ENCODE results near the gene SLC37A3. TPM values are rescaled to one million over a fixed set of nuclear protein-coding genes. Genes with fewer than 3 reads are reported as not detected.

The SLC37A3 gene
- total RNA-seq, 1 donor from 2014 or later: 62.3 TPM

DNA sequence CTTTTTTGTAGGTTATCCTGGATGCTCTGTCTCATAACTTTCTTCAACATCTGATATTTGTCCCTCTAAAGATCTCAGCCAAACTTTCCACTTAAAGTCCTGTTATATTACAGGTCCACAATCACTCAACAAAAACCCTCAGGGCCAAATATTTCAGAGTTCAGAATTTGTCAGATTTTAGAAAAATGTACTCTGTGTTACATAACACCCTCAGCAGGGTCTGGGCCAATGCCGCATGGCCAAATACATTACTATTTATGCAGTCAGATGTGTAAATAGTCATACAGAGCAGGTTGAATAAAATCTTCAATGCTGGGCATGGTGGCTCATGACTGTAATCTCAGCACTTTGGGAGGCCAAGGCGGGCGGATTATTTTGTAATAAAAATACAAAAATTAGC is 17.0 kb upstream of the SLC37A3 start:
- TF ChIP-seq, protein P1, sequence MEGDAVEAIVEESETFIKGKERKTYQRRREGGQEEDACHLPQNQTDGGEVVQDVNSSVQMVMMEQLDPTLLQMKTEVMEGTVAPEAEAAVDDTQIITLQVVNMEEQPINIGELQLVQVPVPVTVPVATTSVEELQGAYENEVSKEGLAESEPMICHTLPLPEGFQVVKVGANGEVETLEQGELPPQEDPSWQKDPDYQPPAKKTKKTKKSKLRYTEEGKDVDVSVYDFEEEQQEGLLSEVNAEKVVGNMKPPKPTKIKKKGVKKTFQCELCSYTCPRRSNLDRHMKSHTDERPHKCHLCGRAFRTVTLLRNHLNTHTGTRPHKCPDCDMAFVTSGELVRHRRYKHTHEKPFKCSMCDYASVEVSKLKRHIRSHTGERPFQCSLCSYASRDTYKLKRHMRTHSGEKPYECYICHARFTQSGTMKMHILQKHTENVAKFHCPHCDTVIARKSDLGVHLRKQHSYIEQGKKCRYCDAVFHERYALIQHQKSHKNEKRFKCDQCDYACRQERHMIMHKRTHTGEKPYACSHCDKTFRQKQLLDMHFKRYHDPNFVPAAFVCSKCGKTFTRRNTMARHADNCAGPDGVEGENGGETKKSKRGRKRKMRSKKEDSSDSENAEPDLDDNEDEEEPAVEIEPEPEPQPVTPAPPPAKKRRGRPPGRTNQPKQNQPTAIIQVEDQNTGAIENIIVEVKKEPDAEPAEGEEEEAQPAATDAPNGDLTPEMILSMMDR (IDR thresholded peaks at IDR 0.05; ENCODE audit: unreplicated experiment): no peak
- Mint-ChIP-seq H3K4me1 (ENCODE audit: low read depth) (peaks cover 21% of the 10 kb centered on the region), H3K27me3 (no peaks in the 10 kb centered on the region), H3K27ac (no peak overlapping the region), H3K9me3 (ENCODE audit: low read depth) (no peaks in the 10 kb centered on the region), H3K4me3 (ENCODE audit: low read depth) (no peak overlapping the region), H3K36me3 (ENCODE audit: insufficient read depth) (peaks cover 17% of the 10 kb centered on the region)
- DNase-seq (ENCODE audit: low spot score, unreplicated experiment): no peak

GRCh38 chr7:140404565-140405065 is 6.3 kb upstream of the SLC37A3 start:
- H3K9me3 Mint-ChIP-seq (ENCODE audit: low read depth): no peaks in the 10 kb centered on the region
- peak overlapping the region; percentile 94 for H3K27ac Mint-ChIP-seq
- H3K4me3 Mint-ChIP-seq (ENCODE audit: low read depth): peak overlapping the region; percentile 87
- peaks cover 13% of the 10 kb centered on the region for H3K4me1 Mint-ChIP-seq (ENCODE audit: low read depth)
- no peaks in the 10 kb centered on the region for H3K27me3 Mint-ChIP-seq
- TF ChIP-seq, protein P1 (IDR thresholded peaks at IDR 0.05; ENCODE audit: unreplicated experiment): no peak
- H3K36me3 Mint-ChIP-seq (ENCODE audit: insufficient read depth): peaks cover 8% of the 10 kb centered on the region
- DNase-seq (ENCODE audit: low spot score, unreplicated experiment): no peak

- TF ChIP-seq, protein P1 (IDR thresholded peaks at IDR 0.05; ENCODE audit: unreplicated experiment): no peak
- no peaks in the 10 kb centered on the region for H3K27me3 Mint-ChIP-seq
- H3K9me3 Mint-ChIP-seq (ENCODE audit: low read depth): no peaks in the 10 kb centered on the region
- DNase-seq (ENCODE audit: low spot score, unreplicated experiment): peak; percentile 34
- peaks cover 13% of the 10 kb centered on the region for H3K4me1 Mint-ChIP-seq (ENCODE audit: low read depth)
- H3K27ac Mint-ChIP-seq: peak within 1 kb of the TSS; percentile 94
- H3K36me3 Mint-ChIP-seq (ENCODE audit: insufficient read depth): peaks cover 8% of the 10 kb centered on the region
- H3K4me3 Mint-ChIP-seq (ENCODE audit: low read depth): peak within 1 kb of the TSS; percentile 87
These were observed 5.7 kb upstream of the SLC37A3 start, which contains the start of gene RAB19 for GRCh38 chr7:140403878-140404564. Gene RAB19, plus strand, starts transcription at chr7:140404058. Its CDS starts 3,589 bp downstream, at chr7:140407647.

DNA sequence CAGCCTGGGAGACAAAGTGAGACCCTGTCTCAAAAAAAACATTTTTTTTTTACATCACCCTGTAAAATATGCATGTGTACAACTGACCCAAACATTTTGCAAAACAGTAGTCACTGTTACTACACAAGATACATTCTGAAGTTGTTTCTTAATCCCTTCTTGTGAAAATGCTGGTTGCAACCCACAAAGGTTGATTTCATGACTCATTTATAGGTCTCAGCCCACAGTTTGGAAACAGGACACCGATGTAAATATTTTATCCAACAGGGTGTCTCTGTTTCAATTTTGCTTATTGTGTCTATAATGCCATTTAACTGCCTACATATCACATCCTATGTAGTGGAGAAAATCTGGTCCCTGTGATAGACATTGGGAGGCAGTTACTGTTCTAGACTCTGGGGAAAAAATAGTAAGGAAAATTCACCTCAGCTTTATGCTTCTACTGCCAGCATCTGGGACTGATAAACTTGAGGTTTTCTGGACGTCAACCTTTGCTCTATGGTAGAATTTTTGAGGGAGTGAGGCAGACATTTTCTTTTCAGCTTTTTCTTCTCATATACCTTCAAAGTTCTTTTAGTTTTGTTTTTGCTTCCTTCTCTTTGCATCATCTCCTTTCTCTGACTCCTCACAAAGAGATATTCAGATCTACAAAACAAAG is 4.0 kb upstream of the SLC37A3 start:
- DNase-seq (ENCODE audit: low spot score, unreplicated experiment): no peak
- H3K27me3 Mint-ChIP-seq: no peaks in the 10 kb centered on the region
- H3K36me3 Mint-ChIP-seq (ENCODE audit: insufficient read depth): peaks cover 1% of the 10 kb centered on the region
- TF ChIP-seq, protein P1 (IDR thresholded peaks at IDR 0.05; ENCODE audit: unreplicated experiment): no peak
- no peaks in the 10 kb centered on the region for H3K9me3 Mint-ChIP-seq (ENCODE audit: low read depth)
- H3K4me1 Mint-ChIP-seq (ENCODE audit: low read depth): peaks cover 18% of the 10 kb centered on the region
- H3K27ac Mint-ChIP-seq: no peak overlapping the region
- no peak overlapping the region for H3K4me3 Mint-ChIP-seq (ENCODE audit: low read depth)

- Mint-ChIP-seq H3K4me3 (ENCODE audit: low read depth) (no peak overlapping the region), H3K36me3 (ENCODE audit: insufficient read depth) (peaks cover 2% of the 10 kb centered on the region), H3K9me3 (ENCODE audit: low read depth) (no peaks in the 10 kb centered on the region), H3K4me1 (ENCODE audit: low read depth) (peaks cover 21% of the 10 kb centered on the region), H3K27me3 (no peaks in the 10 kb centered on the region), H3K27ac (no peak overlapping the region)
- no peak for DNase-seq (ENCODE audit: low spot score, unreplicated experiment)
- TF ChIP-seq, protein P1 (IDR thresholded peaks at IDR 0.05; ENCODE audit: unreplicated experiment): no peak
These were observed 2.1 kb upstream of the SLC37A3 start for GRCh38 chr7:140400381-140400780.

All from progenitor cell of endocrine pancreas (in vitro differentiated cells).